Left colon (tissue), 2 donors: Measurements from ENCODE around the gene EME1. TPM values are rescaled to one million over a fixed set of nuclear protein-coding genes. Genes with fewer than 3 reads are reported as not detected.

Source experiments
- total RNA-seq, 2 donors: library from RNA; stranded (reverse); fragmentation: NEBNext Ultra II Directional; extraction: Animal tissue kit (Norgen Biotek cat#: 25700); gene quantifications; one replicate each; pipeline ENCODE4 v1.2.1, GENCODE V29; 2021
- donor health status: DM: no; HTN: no; CAD: no.
- donor health status: DM: yes; HTN: yes; CAD: no.

Gene EME1
- total RNA-seq, 2 donors from 2014 or later = 0.61 to 1.9 TPM

Other genes with a start within 250 kb of the EME1 start
- gene SAMD14, start 243.1 kb upstream of the EME1 start, total RNA-seq = under 1 TPM; 0.70 to 0.92 TPM
- 10 to 100 TPM; 30.6 to 34.3 TPM for gene PPP1R9B, start 222.6 kb upstream of the EME1 start, total RNA-seq
- gene SGCA, start 207.2 kb upstream of the EME1 start, total RNA-seq = 1 to 10 TPM in 1 of 2 donors, under 1 TPM in 1; 0.31 to 4.7 TPM
- 10 to 100 TPM; 33.5 to 91.9 TPM for gene COL1A1, start 171.6 kb upstream of the EME1 start, total RNA-seq
- 1 to 10 TPM; 3.4 to 9.4 TPM for gene TMEM92, start 98.8 kb upstream of the EME1 start, total RNA-seq
- gene XYLT2, start 27.1 kb upstream of the EME1 start, total RNA-seq = 10 to 100 TPM; 18.1 to 20.2 TPM
- 10 to 100 TPM; 73.4 to 85.4 TPM for gene MRPL27, start within 50 bp of the EME1 start, total RNA-seq
- 100 to 1,000 TPM; 113 to 155 TPM for gene LRRC59, start 24.3 kb downstream of the EME1 start, total RNA-seq
- 100 to 1,000 TPM; 146 to 150 TPM for gene ACSF2, start 53.0 kb downstream of the EME1 start, total RNA-seq
- 1 to 10 TPM; 4.5 to 7.1 TPM for gene CHAD, start 95.7 kb downstream of the EME1 start, total RNA-seq
- gene RSAD1, start 105.6 kb downstream of the EME1 start, total RNA-seq = 10 to 100 TPM; 29.1 to 33.9 TPM
- gene MYCBPAP, start 135.2 kb downstream of the EME1 start, total RNA-seq = 1 to 10 TPM; 2.1 to 2.8 TPM
- gene EPN3, start 159.5 kb downstream of the EME1 start, total RNA-seq = 10 to 100 TPM; 40.1 to 58.5 TPM
- gene SPATA20, start 173.9 kb downstream of the EME1 start, total RNA-seq = 10 to 100 TPM; 61.1 to 66.7 TPM
- under 1 TPM; 0.03 to 0.06 TPM for gene CACNA1G, start 187.5 kb downstream of the EME1 start, total RNA-seq